Urinary bladder (tissue), 2 donors: ENCODE measurements around the gene PARN. TPM values are rescaled to one million over a fixed set of nuclear protein-coding genes. Genes with fewer than 3 reads are reported as not detected.

Experiments
- polyA plus RNA-seq: library from polyadenylated mRNA; stranded (reverse); fragments of 200-250 nt; gene quantifications from one replicate; pipeline ENCODE4 v1.2.3, GENCODE V29; 2013
- small RNA-seq: library from RNA; depleted of rRNA; stranded (forward); fragments of <200 nt; gene quantifications from one replicate; pipeline ENCODE3, GENCODE V24; 2014
- total RNA-seq: library from RNA; depleted of rRNA; stranded (reverse); fragments of >200 nt; gene quantifications from one replicate; pipeline ENCODE4 v1.2.3, GENCODE V29; 2014
- donor health status: healthy.

PARN gene
- total and polyA plus RNA-seq, 2 donors: 25.8 to 37.4 TPM

Small RNA genes within 50 kb of the gene (small RNA-seq; reads per million reads assigned to genes)
- gene RN7SL274P (not detected), gene RNU7-125P (not detected)

Other genes with a start within 250 kb of the PARN start
- 54.2 TPM for gene BFAR, start 2.7 kb upstream of the PARN start, total RNA-seq
- 47.7 TPM for gene BFAR, start 2.7 kb upstream of the PARN start, polyA plus RNA-seq
- gene PLA2G10, start 64.0 kb upstream of the PARN start, total RNA-seq: 0.32 TPM
- 1.4 TPM for gene PLA2G10, start 64.0 kb upstream of the PARN start, polyA plus RNA-seq
- 3.0 TPM for gene NPIPA3, start 73.2 kb upstream of the PARN start, total RNA-seq
- 0.56 TPM for gene NPIPA3, start 73.2 kb upstream of the PARN start, polyA plus RNA-seq
- gene NPIPA2, start 112.3 kb upstream of the PARN start, total RNA-seq: 0.69 TPM
- gene NPIPA2, start 112.3 kb upstream of the PARN start, polyA plus RNA-seq: 2.2 TPM
- 42.6 TPM for gene NOMO1, start 203.5 kb upstream of the PARN start, total RNA-seq
- 45.2 TPM for gene NOMO1, start 203.5 kb upstream of the PARN start, polyA plus RNA-seq